AG04450 (cell line): ENCODE data around the gene NPAS3. TPM values are rescaled to one million over a fixed set of nuclear protein-coding genes. Genes with fewer than 3 reads are reported as not detected.
A peak's percentile ranks its signal among the peaks of the same experiment; 100 is the strongest.

Experiments
- CTCF ChIA-PET: fragments of 300-600, 350-600 bp; formaldehyde crosslinking; extraction: SDS; loops from one replicate; lab custom pipeline; 2022; ENCODE audit warnings: antibody characterized with exemption, inconsistent platforms; lab: Charles Lee
- POLR2A ChIA-PET: fragments of 350-600 bp; formaldehyde crosslinking; extraction: SDS; loops from one replicate; lab custom pipeline; 2021; ENCODE audit warnings: antibody characterized with exemption, inconsistent platforms; lab: Yijun Ruan, JAX
- DNase-seq: peaks from one replicate; pipeline ENCODE4 v3.0.0-alpha.2; 2011; ENCODE audit warnings: low read depth, low spot score
- H3K27ac ChIP-seq: one replicate; pipeline ENCODE4 v1.5.1; 2012; ENCODE audit warnings: low read depth, low read length, control low read depth
- H3K27me3 ChIP-seq: one replicate; pipeline ENCODE4 v1.6.0; 2012; ENCODE audit warnings: low read length; ENCODE audit not compliant: control insufficient read depth, insufficient read depth
- H3K4me3 ChIP-seq: 2 replicates; pipeline ENCODE4 v1.5.1; 2011; ENCODE audit warnings: mild to moderate bottlenecking, low read depth, low read length, control low read depth
- H3K9me3 ChIP-seq: 2 replicates; pipeline ENCODE4 v1.5.1; 2012; ENCODE audit warnings: low read length; ENCODE audit not compliant: control insufficient read depth, insufficient read depth
- CTCF ChIP-seq: IDR thresholded peaks from 2 replicates; pipeline ENCODE4 v1.5.1; 2011; ENCODE audit warnings: low read depth, low read length, control low read depth, inconsistent platforms
- polyA plus RNA-seq: library from polyadenylated mRNA; depleted of rRNA; stranded (reverse); fragments of >200 nt; gene quantifications from 2 replicates; pipeline ENCODE4 v1.2.3, GENCODE V29; 2011

Gene NPAS3
- polyA plus RNA-seq, 1 experiment = not detected

- Histone ChIP-seq H3K27ac (no peak overlapping the region), H3K27me3 (no peaks in the 10 kb centered on the region), H3K4me3 (no peak overlapping the region), H3K9me3 (no peaks in the 10 kb centered on the region)
- POLR2A ChIA-PET = no interaction called here
- TF ChIP-seq CTCF = no peak
- CTCF ChIA-PET = no interaction called here
- no peak for DNase-seq
These were observed 742.2 kb downstream of the NPAS3 start for GRCh38 chr14:33680873-33681272.

- ChIA-PET POLR2A (interaction anchor here (0.6 kb wide), 1 partner anchor 736 kb away, joined by 3 read pairs; no protein-coding TSS in a partner anchor), CTCF (no interaction called here)
- peak; percentile 6 for DNase-seq
- no peaks in the 10 kb centered on the region for H3K9me3 ChIP-seq
- TF ChIP-seq CTCF = no peak
- no peak overlapping the region for H3K4me3 ChIP-seq
- peak overlapping the region; percentile 39 for H3K27ac ChIP-seq
- H3K27me3 ChIP-seq = no peaks in the 10 kb centered on the region
These were observed 744.1 kb downstream of the NPAS3 start for GRCh38 chr14:33682760-33683159.

- CTCF ChIA-PET = no interaction called here
- DNase-seq = no peak
- POLR2A ChIA-PET = no interaction called here
- Histone ChIP-seq H3K4me3 (no peak overlapping the region), H3K9me3 (no peaks in the 10 kb centered on the region), H3K27ac (no peak overlapping the region), H3K27me3 (no peaks in the 10 kb centered on the region)
- TF ChIP-seq CTCF = no peak
These were observed 746.3 kb downstream of the NPAS3 start for GRCh38 chr14:33685026-33685425.

- no peak for DNase-seq
- POLR2A ChIA-PET = no interaction called here
- CTCF ChIA-PET = no interaction called here
- H3K27ac ChIP-seq = no peak overlapping the region
- no peak for TF ChIP-seq CTCF
- no peaks in the 10 kb centered on the region for H3K9me3 ChIP-seq
- H3K27me3 ChIP-seq = no peaks in the 10 kb centered on the region
- H3K4me3 ChIP-seq = no peak overlapping the region
These were observed 747.0 kb downstream of the NPAS3 start for GRCh38 chr14:33685698-33686097.

GRCh38 chr14:33686218-33686617 lies 747.5 kb downstream of the NPAS3 start:
- no peak for DNase-seq
- CTCF ChIA-PET = no interaction called here

More at GRCh38 chr14:33686218-33686617, 747.5 kb downstream of the NPAS3 start:
- no peak for TF ChIP-seq CTCF
- H3K27me3 ChIP-seq = no peaks in the 10 kb centered on the region
- H3K9me3 ChIP-seq = no peaks in the 10 kb centered on the region
- no peak overlapping the region for H3K27ac ChIP-seq
- H3K4me3 ChIP-seq = no peak overlapping the region
- POLR2A ChIA-PET = no interaction called here
